A204.1 (cell line): Measurements from ENCODE around the gene OBSCN.

Source experiments
- FAIRE-seq: peaks from 2 replicates; lab custom pipeline; 2012; peaks lifted over from hg19 to GRCh38; lab: Jason Lieb, UNC

Gene OBSCN

DNA sequence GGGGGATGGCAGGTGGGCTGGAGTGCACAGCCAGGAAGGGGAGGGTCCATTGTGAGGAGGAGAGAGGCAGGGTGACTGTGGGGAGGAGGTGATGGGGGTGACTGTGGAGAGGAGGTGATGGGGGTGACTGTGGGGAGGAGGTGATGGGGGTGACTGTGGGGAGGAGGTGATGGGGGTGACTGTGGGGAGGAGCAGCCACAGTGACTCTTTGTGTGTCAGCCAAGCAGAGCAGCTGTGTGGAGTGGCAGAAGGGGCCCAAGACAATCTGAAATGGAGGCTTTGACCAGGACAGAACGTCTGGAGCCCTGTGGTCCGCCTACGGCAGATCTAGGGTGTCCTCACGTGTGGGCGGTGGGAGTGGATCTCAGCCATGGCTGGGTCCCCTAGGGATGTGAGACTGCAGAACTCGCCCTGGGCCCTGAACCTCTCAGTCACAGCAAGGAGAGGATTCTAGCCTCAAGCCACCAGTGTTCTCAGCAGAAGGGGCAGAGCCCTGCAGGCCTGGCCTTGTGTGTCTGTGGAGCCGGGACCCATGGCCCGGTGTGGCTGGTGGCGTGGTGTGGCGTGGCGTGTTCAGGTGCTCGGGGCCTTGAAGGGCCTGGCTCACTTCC is 81.5 kb downstream of the OBSCN start:
- FAIRE-seq: no peak

DNA sequence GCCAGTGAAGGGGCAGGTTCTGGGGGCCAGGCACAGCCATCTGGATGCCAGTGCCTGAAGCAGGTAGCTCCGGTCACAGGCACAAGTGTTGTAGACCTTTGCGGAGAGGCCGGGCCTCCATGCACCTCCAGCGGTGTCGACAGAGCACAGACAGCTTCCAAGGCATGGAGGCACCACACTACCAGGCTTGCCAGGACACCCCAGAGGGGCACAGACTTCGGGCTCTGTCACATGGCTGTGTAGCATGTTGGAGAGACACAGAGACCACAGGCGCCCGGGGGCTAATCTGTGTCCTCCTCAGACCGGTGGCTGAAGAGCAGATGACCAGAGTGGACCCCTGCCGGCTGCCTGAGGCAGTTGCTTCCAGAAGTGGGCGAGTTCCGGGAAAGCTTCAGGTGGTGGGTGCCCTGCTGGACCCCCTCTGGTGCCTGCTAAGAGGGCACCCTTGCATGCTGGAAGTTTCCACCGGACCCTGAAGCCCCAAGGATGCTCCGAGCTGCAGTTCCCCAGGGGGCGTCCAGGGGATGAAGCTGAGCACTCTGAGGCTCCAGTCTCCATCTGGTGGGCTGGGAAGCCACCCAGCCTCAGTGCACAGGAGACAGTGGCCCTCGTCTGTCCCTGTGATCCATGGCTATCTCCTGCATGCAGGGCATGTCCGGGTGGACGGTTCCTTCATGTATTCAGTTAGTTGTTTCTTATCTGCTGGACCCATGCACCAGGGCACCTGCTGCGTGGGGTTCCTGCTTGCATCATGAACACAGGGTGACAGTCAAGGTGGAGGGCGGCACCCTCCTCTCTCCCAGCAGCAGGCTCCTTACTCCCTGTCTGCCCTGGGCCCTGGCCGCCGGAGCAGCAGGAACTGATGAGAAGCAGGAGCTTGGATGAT is 82.4 kb downstream of the OBSCN start:
- FAIRE-seq: no peak

- FAIRE-seq: no peak
Observed at GRCh38 chr1:228291906-228292608, 84.2 kb downstream of the OBSCN start.

DNA sequence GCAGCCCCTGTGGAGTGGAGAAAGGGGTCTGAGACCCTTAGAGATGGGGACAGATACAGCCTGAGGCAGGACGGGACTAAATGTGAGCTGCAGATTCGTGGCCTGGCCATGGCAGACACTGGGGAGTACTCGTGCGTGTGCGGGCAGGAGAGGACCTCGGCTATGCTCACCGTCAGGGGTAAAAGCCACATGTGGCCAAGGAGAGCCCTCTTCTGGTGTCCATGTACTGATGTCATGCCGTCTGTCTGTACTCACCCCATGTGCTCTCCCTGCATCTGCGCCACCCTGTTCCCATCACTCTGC is 84.7 kb downstream of the OBSCN start:
- FAIRE-seq: no peak

- no peak for FAIRE-seq
Observed at GRCh38 chr1:228293393-228293792, 85.5 kb downstream of the OBSCN start.

- no peak for FAIRE-seq
Observed at GRCh38 chr1:228293816-228294500, 86.1 kb downstream of the OBSCN start.

DNA sequence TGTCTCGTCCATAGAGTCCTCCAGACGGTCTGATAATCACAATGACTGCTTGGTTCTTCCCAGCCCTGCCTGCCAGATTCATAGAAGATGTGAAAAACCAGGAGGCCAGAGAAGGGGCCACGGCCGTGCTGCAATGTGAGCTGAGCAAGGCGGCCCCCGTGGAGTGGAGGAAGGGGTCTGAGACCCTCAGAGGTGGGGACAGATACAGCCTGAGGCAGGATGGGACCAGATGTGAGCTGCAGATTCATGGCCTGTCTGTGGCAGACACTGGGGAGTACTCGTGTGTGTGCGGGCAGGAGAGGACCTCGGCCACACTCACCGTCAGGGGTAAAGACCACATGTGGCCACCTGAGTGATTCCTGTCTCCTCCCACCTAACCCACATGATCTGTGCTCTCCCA is 86.9 kb downstream of the OBSCN start:
- FAIRE-seq: no peak

DNA sequence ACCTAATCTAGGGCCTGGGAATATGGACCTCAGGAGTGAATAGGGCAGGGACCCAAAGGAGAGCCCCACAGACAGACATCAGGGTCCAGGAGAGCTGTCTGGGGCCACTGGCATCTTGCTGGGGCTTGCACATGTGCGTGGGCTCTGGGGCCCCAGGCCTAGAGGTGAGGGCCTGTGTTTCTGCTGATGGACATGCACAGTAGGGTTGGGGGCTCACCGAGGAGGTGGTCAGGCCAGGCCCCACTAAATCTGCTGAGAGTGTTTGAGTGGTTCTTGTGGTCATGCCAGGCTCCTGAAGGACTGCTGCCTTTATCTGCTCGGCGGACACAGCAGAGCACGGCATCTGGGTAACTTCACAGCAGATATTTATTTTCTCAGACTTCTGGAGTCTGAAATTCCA is 87.4 kb downstream of the OBSCN start:
- no peak for FAIRE-seq

DNA sequence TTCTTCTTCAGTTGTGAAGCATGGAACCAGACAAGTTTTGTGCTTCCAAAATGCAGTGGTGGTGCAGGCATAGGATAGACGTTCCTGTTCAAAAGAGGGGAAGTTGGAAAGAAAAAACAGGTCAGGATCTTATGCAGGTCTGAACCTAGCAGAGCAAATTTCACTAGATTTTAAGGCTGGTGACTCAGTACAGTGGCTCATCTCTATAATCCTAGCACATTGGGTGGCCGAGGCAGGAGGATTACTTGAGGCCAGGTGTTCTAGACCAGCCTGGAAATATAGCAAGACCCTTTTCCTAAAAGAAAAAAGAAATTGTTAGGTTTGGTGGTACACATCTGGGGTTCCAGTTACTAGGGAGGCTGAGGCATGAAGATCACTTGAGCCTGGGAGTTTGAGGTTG is 88.1 kb downstream of the OBSCN start:
- no peak for FAIRE-seq

- FAIRE-seq: no peak
Observed at GRCh38 chr1:228297242-228297641, 89.4 kb downstream of the OBSCN start.

DNA sequence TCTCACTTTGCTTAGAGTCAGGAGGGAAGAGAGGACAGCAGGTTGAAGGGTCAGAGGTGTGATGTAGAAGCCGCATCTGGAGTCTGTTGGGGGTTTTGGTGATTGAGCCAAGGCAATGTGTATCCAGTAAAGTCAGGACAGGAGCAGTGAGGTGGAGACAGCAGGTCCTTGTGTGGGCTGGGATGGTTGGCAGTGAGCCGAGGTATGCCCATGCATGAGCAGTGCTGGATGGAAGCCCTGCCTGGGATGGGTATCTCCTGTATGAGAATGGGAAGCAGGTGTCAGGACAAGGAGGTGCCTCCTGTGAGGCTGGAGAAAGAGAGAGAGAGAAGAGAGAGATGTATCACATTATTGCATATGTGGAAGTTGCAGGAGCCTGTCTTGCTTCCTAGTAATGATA is 90.0 kb downstream of the OBSCN start:
- FAIRE-seq: no peak

DNA sequence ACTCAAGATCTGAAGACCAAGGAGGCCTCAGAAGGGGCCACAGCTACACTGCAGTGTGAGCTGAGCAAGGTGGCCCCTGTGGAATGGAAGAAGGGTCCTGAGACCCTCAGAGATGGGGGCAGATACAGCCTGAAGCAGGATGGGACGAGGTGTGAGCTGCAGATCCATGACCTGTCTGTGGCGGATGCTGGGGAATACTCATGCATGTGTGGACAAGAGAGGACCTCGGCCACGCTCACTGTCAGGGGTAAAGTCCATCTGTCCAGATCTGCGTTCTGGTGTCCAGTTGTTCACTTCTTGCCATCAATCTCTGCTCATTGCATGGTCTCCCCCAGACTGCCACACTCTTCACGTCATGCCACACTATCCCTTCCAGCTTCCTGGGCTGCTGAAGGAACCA is 90.6 kb downstream of the OBSCN start:
- FAIRE-seq: no peak

DNA sequence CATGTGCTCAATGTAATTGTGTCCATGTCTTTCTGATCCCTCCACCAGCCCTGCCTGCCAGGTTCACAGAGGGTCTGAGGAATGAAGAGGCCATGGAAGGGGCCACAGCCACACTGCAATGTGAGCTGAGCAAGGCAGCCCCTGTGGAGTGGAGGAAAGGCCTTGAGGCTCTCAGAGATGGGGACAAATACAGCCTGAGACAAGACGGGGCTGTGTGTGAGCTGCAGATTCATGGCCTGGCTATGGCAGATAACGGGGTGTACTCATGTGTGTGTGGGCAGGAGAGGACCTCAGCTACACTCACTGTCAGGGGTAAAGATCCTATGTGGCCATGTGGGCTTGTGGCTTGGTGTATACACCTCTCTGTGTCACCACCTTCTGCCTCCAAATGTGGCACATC is 91.4 kb downstream of the OBSCN start:
- FAIRE-seq: no peak

GRCh38 chr1:228299901-228300300 is 92.1 kb downstream of the OBSCN start:
- no peak for FAIRE-seq

DNA sequence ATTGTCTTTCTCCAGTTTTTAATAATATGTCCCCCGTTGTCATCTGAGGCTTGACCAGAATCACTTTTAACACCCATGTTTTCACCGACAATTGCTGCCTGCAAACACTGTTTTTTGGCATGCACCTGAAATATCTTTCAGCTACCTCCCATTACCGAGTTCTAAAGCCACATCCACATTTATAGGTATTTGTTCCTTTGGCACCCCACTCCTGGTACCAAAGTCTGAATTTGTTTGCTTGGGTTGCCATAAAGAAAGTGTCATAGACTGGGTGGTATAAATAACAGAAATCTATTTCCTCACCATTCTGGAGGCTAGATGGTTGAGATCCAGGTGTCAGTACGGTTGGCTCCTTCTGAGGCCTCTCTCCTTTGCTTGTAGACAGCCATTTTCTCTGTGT is 94.2 kb downstream of the OBSCN start:
- FAIRE-seq: no peak

DNA sequence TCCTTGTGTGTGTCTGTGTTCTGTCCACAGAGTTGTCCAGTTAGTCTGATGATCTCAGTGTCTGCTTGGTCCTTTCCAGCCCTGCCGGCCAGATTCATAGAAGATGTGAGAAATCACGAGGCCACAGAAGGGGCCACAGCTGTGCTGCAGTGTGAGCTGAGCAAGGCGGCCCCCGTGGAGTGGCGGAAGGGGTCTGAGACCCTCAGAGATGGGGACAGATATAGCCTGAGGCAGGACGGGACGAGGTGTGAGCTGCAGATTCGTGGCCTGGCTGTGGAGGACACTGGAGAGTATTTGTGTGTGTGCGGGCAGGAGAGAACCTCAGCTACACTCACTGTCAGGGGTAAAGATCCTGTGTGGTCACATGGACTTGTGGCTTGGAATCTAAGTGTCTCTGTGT is 95.8 kb downstream of the OBSCN start:
- no peak for FAIRE-seq

GRCh38 chr1:228304225-228304624 is 96.4 kb downstream of the OBSCN start:
- FAIRE-seq: no peak

DNA sequence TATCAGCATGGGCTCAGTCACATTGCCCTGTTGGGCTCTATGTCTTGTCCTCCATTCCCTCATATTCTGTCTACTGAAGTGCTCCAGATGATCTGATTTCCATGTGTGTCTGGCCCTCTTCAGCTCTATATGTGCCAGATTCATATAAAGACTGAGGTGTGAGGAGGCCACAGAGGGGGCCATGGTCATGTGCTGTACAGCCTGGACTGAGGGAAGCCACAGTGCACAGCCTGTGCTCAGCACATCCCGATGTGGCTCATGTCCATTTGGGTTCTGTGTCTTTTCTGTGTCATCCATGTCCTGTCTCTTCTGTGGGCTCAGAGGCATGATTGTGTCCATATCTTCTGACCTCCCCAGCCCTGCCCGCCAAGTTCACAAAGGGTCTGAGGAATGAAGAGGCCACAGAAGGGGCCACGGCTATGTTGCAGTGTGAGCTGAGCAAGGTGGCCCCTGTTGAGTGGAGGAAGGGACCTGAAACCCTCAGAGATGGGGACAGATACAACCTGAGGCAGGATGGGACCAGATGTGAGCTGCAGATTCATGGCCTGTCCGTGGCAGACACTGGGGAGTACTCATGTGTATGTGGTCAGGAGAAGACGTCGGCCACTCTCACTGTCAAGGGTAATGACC is 97.0 kb downstream of the OBSCN start:
- no peak for FAIRE-seq

GRCh38 chr1:228305721-228306152 is 97.9 kb downstream of the OBSCN start:
- FAIRE-seq: no peak

GRCh38 chr1:228306275-228307217 is 98.7 kb downstream of the OBSCN start:
- no peak for FAIRE-seq
